WTC11 (cell line): ENCODE measurements around the gene HBQ1. TPM values are rescaled to one million over a fixed set of nuclear protein-coding genes. Genes with fewer than 3 reads are reported as not detected.

ENCODE experiments used
- ARID4B ChIP-seq: sonication (generic); formaldehyde crosslinking; IDR thresholded peaks from 2 replicates; pipeline ENCODE4 v1.8.0; 2023; ENCODE audit warnings: missing genetic modification reagents, mild to moderate bottlenecking, borderline replicate concordance
- ATF1 ChIP-seq: sonication (generic); formaldehyde crosslinking; IDR thresholded peaks from 2 replicates; pipeline ENCODE4 v1.8.1; 2023; ENCODE audit warnings: mild to moderate bottlenecking, moderate library complexity, missing genetic modification reagents
- ATF6 ChIP-seq: sonication (generic); formaldehyde crosslinking; IDR thresholded peaks from 2 replicates; pipeline ENCODE4 v1.8.1; 2023; ENCODE audit warnings: mild to moderate bottlenecking, missing genetic modification reagents
- E2F5 ChIP-seq: sonication (generic); formaldehyde crosslinking; IDR thresholded peaks from 2 replicates; pipeline ENCODE4 v1.8.1; 2022; ENCODE audit warnings: mild to moderate bottlenecking, moderate library complexity, missing genetic modification reagents
- ELF4 ChIP-seq: sonication (generic); formaldehyde crosslinking; IDR thresholded peaks from 2 replicates; pipeline ENCODE4 v1.8.1; 2022; ENCODE audit warnings: low read depth, mild to moderate bottlenecking, moderate library complexity, missing genetic modification reagents
- ERG ChIP-seq: fragments of 250-450 bp; sonication (Bioruptor Pico); IDR thresholded peaks from 2 replicates; pipeline ENCODE4 v1.8.0; 2021; ENCODE audit warnings: mild to moderate bottlenecking
- FOXK1 ChIP-seq: sonication (generic); formaldehyde crosslinking; IDR thresholded peaks from 2 replicates; pipeline ENCODE4 v1.8.0; 2022; ENCODE audit warnings: mild to moderate bottlenecking, moderate library complexity, missing genetic modification reagents
- JAZF1 ChIP-seq: fragments of 250-450 bp; sonication (Bioruptor Pico); IDR thresholded peaks from 2 replicates; pipeline ENCODE4 v1.9.0; 2021; ENCODE audit warnings: moderate library complexity, mild to moderate bottlenecking, inconsistent platforms
- MYBL2 ChIP-seq: sonication (generic); formaldehyde crosslinking; IDR thresholded peaks from 2 replicates; pipeline ENCODE4 v1.8.1; 2023; ENCODE audit warnings: mild to moderate bottlenecking, moderate library complexity, missing genetic modification reagents
- NFATC4 ChIP-seq: fragments of 250-450 bp; sonication (Bioruptor Pico); IDR thresholded peaks from 2 replicates; pipeline ENCODE4 v1.9.0; 2021; ENCODE audit warnings: mild to moderate bottlenecking
- NR1H2 ChIP-seq: sonication (generic); formaldehyde crosslinking; IDR thresholded peaks from 2 replicates; pipeline ENCODE4 v1.9.0; 2021; ENCODE audit warnings: mild to moderate bottlenecking, moderate library complexity, missing genetic modification reagents
- PRDM15 ChIP-seq: sonication (generic); formaldehyde crosslinking; IDR thresholded peaks from 2 replicates; pipeline ENCODE4 v1.8.0; 2022; ENCODE audit warnings: missing genetic modification reagents
- PREB ChIP-seq: sonication (generic); formaldehyde crosslinking; IDR thresholded peaks from 2 replicates; pipeline ENCODE4 v1.8.1; 2022; ENCODE audit warnings: mild to moderate bottlenecking, missing genetic modification reagents, moderate library complexity, borderline replicate concordance
- PRRX2 ChIP-seq: fragments of 250-450 bp; sonication (Bioruptor Pico); IDR thresholded peaks from 2 replicates; pipeline ENCODE4 v1.8.0; 2021; ENCODE audit warnings: mild to moderate bottlenecking
- SOX15 ChIP-seq: fragments of 250-450 bp; sonication (Bioruptor Pico); IDR thresholded peaks from 2 replicates; pipeline ENCODE4 v1.9.0; 2021; ENCODE audit warnings: mild to moderate bottlenecking
- SP1 ChIP-seq: sonication (generic); formaldehyde crosslinking; conservative IDR thresholded peaks from 2 replicates; pipeline ENCODE4 v1.8.1; 2022; ENCODE audit warnings: missing genetic modification reagents
- STAT6 ChIP-seq: sonication (generic); formaldehyde crosslinking; conservative IDR thresholded peaks from 2 replicates; pipeline ENCODE4 v1.8.1; 2023; ENCODE audit warnings: mild to moderate bottlenecking, low read depth, missing genetic modification reagents, moderate library complexity
- TEAD1 ChIP-seq: sonication (generic); formaldehyde crosslinking; IDR thresholded peaks from 2 replicates; pipeline ENCODE4 v1.8.0; 2022; ENCODE audit warnings: mild to moderate bottlenecking, missing genetic modification reagents
- USF2 ChIP-seq: sonication (generic); formaldehyde crosslinking; IDR thresholded peaks from 2 replicates; pipeline ENCODE4 v1.8.1; 2023; ENCODE audit warnings: mild to moderate bottlenecking, missing genetic modification reagents, moderate library complexity
- ZNF263 ChIP-seq: sonication (generic); formaldehyde crosslinking; IDR thresholded peaks from 2 replicates; pipeline ENCODE4 v1.8.1; 2022; ENCODE audit warnings: low read depth, mild to moderate bottlenecking, moderate library complexity, missing genetic modification reagents
- ZNF423 ChIP-seq: fragments of 250-450 bp; sonication (Bioruptor Pico); IDR thresholded peaks from 2 replicates; pipeline ENCODE4 v2.1.2; 2022; ENCODE audit warnings: mild to moderate bottlenecking, moderate library complexity
- total RNA-seq: library from RNA; stranded (reverse); gene quantifications from 3 replicates; pipeline ENCODE4 v1.2.3, GENCODE V29; 2021

The HBQ1 gene
- total RNA-seq, 1 experiment from 2014 or later: 3.0 TPM

GRCh38 chr16:228852-229730 lies 48.8 kb downstream of the HBQ1 start, which contains the start of gene LUC7L (continued):
- TF ChIP-seq ERG (no peak), PREB (CRISPR knock-in tag) (no peak), TEAD1 (CRISPR knock-in tag) (peak; percentile 96), PRDM15 (CRISPR knock-in tag) (no peak; the same call in 1 of the 2 replicates), SOX15 (CRISPR knock-in tag) (no peak), ARID4B (CRISPR knock-in tag) (peak; percentile 98), NR1H2 (CRISPR knock-in tag) (no peak), ATF1 (no peak), ELF4 (CRISPR knock-in tag) (no peak; the same call in 1 of the 2 replicates), JAZF1 (no peak), STAT6 (no peak), NFATC4 (CRISPR knock-in tag) (no peak), USF2 (CRISPR knock-in tag) (peak; percentile 36; the same call in 1 of the 2 replicates), ZNF263 (CRISPR knock-in tag) (no peak), ZNF423 (CRISPR knock-in tag) (no peak), FOXK1 (CRISPR knock-in tag) (no peak), MYBL2 (peak; percentile 94), SP1 (CRISPR knock-in tag) (peak; percentile 84), PRRX2 (CRISPR knock-in tag) (no peak; the same call in 1 of the 2 replicates), E2F5 (CRISPR knock-in tag) (peak; percentile 79), ATF6 (0 out of 2 replicates have a peak, but pooled peaks have one; percentile 18)
